Keratinocyte (primary cell): Measurements from ENCODE around the gene KLHDC7B. TPM values are rescaled to one million over a fixed set of nuclear protein-coding genes. Genes with fewer than 3 reads are reported as not detected.

ENCODE experiments used
- DNase-seq: peaks from one replicate; pipeline ENCODE4 v3.0.0-alpha.2; 2011; ENCODE audit warnings: low read depth, missing footprints, low spot score
- FAIRE-seq: peaks from 2 replicates; lab custom pipeline; 2011; peaks lifted over from hg19 to GRCh38; lab: Jason Lieb, UNC
- H2AFZ ChIP-seq: 2 replicates; pipeline ENCODE4 v1.6.0; 2012; ENCODE audit warnings: low read length, control low read depth, inconsistent platforms; ENCODE audit not compliant: control insufficient read depth
- H3K27ac ChIP-seq: 2 replicates; pipeline ENCODE4 v1.5.1; 2011; ENCODE audit warnings: low read length; ENCODE audit not compliant: control insufficient read depth, insufficient read depth
- H3K27me3 ChIP-seq: 3 replicates; pipeline ENCODE4 v1.6.0; 2011; ENCODE audit warnings: low read length; ENCODE audit not compliant: control insufficient read depth, insufficient read depth; ENCODE audit errors: extremely low read depth
- H3K36me3 ChIP-seq, 2 experiments: 2 replicates in 1 of 2; 3 replicates in 1 of 2; pipeline ENCODE4 v1.5.1; 2011; ENCODE audit warnings: low read length in 2 of 2, mild to moderate bottlenecking in 1 of 2; ENCODE audit not compliant: control insufficient read depth in 2 of 2, insufficient read depth in 2 of 2; ENCODE audit errors: extremely low read depth in 1 of 2
- H3K4me1 ChIP-seq: 3 replicates; pipeline ENCODE4 v1.5.1; 2011; ENCODE audit warnings: low read length; ENCODE audit not compliant: control insufficient read depth, insufficient read depth; ENCODE audit errors: extremely low read depth
- H3K4me2 ChIP-seq: 3 replicates; pipeline ENCODE4 v1.6.0; 2011; ENCODE audit warnings: low read depth, low read length; ENCODE audit not compliant: control insufficient read depth, insufficient read depth; ENCODE audit errors: extremely low read depth
- H3K4me3 ChIP-seq, 3 experiments: fragments of 200-600 bp in 1 of 3; sonication (generic) in 1 of 3; 2 replicates in 2 of 3; 3 replicates in 1 of 3; pipeline ENCODE4 v1.5.1; 2011 to 2016; ENCODE audit warnings: low read length in 3 of 3, mild to moderate bottlenecking in 3 of 3, control low read depth in 2 of 3, inconsistent platforms in 1 of 3, low read depth in 1 of 3, mixed read lengths in 1 of 3, mixed run types in 1 of 3, moderate library complexity in 1 of 3; ENCODE audit not compliant: control insufficient read depth in 2 of 3, insufficient read depth in 2 of 3; ENCODE audit errors: extremely low read depth in 1 of 3
- H3K79me2 ChIP-seq: 2 replicates; pipeline ENCODE4 v1.6.0; 2012; ENCODE audit warnings: low read length; ENCODE audit not compliant: control insufficient read depth, insufficient read depth
- H3K9ac ChIP-seq: 3 replicates; pipeline ENCODE4 v1.6.0; 2011; ENCODE audit warnings: low read length; ENCODE audit not compliant: control insufficient read depth, insufficient read depth; ENCODE audit errors: extremely low read depth
- H3K9me1 ChIP-seq: 3 replicates; pipeline ENCODE4 v1.6.0; 2011; ENCODE audit warnings: low read length; ENCODE audit not compliant: control insufficient read depth, insufficient read depth; ENCODE audit errors: extremely low read depth
- H3K9me3 ChIP-seq: 2 replicates; pipeline ENCODE4 v1.5.1; 2012; ENCODE audit warnings: low read depth, low read length; ENCODE audit not compliant: control insufficient read depth
- H4K20me1 ChIP-seq: 3 replicates; pipeline ENCODE4 v1.6.0; 2011; ENCODE audit warnings: low read length; ENCODE audit not compliant: control insufficient read depth, insufficient read depth; ENCODE audit errors: extremely low read depth
- CTCF ChIP-seq, 3 experiments: IDR thresholded peaks in 1 of 3; conservative IDR thresholded peaks in 1 of 3; optimal IDR thresholded peaks in 1 of 3; 2 replicates in 2 of 3; 3 replicates in 1 of 3; pipeline versions ENCODE3 to v1.5.1; 2011; ENCODE audit warnings: low read length in 3 of 3, mild to moderate bottlenecking in 3 of 3, moderate library complexity in 2 of 3, control low read depth in 1 of 3, inconsistent platforms in 1 of 3; ENCODE audit not compliant: insufficient read depth in 2 of 3; ENCODE audit errors: extremely low read depth in 1 of 3
- EZH2 ChIP-seq: IDR thresholded peaks from one replicate; pipeline ENCODE4 v1.6.1; 2012; ENCODE audit warnings: inconsistent platforms, mild to moderate bottlenecking, low read length, moderate library complexity
- dilution Hi-C: fragments of 300-500 bp; cut with MboI; formaldehyde crosslinking; loops from one replicate; pipeline ENCODE4 v1.7.0; 2020; ENCODE audit warnings: low sequenced_read_pairs; ENCODE audit not compliant: extremely low pct_ligation_motif_present
- polyA plus RNA-seq, 5 experiments: library from polyadenylated mRNA; depleted of rRNA in 3 of 5; stranded (reverse) in 3 of 5; stranded (forward) in 1 of 5; unstranded in 1 of 5; fragments of >200 nt; gene quantifications; 1 replicate in 1 of 5; 2 replicates in 3 of 5; 3 replicates in 1 of 5; pipeline versions ENCODE4 v1.2.1 to v1.2.3, GENCODE V29; 2011 to 2012; ENCODE audit warnings: missing spikeins in 2 of 5, low read depth in 1 of 5, low replicate concordance in 1 of 5

KLHDC7B gene
- polyA plus RNA-seq, 1 donor (not counting 4 experiments of a cell fraction or from before 2014, with no cell fraction given): 0.01 TPM

- no peak for DNase-seq
These were observed 22.9 kb downstream of the KLHDC7B start for GRCh38 chr22:50568626-50569025.

GRCh38 chr22:50569041-50569459 is 23.4 kb downstream of the KLHDC7B start:
- Histone ChIP-seq H3K4me2 (no peak overlapping the region), H3K9ac (no peak overlapping the region), H3K9me1 (no peaks in the 10 kb centered on the region), H3K4me1 (no peaks in the 10 kb centered on the region), H2AFZ (no peak overlapping the region), H3K36me3 (peaks cover 16 to 27% of the 10 kb centered on the region in 2 experiments), H3K27me3 (no peaks in the 10 kb centered on the region), H4K20me1 (no peaks in the 10 kb centered on the region), H3K4me3 (no peak overlapping the region), H3K27ac (no peak overlapping the region), H3K9me3 (no peaks in the 10 kb centered on the region), H3K79me2 (no peaks in the 10 kb centered on the region)
- dilution Hi-C loops: no loop called here
- FAIRE-seq: no peak
- DNase-seq: no peak
- no peak for TF ChIP-seq EZH2
- TF ChIP-seq CTCF (optimal IDR thresholded peaks at IDR 0.05 in 1 of 3, IDR thresholded peaks at IDR 0.05 in 1 of 3, conservative IDR thresholded peaks at IDR 0.05 in 1 of 3; ENCODE audit: extremely low read depth in 1 of 3, insufficient read depth in 2 of 3, low read length in 3 of 3): no peak

More at GRCh38 chr22:50568626-50569025, 22.9 kb downstream of the KLHDC7B start:
- no peak for TF ChIP-seq EZH2
- no peak for TF ChIP-seq CTCF (optimal IDR thresholded peaks at IDR 0.05 in 1 of 3, IDR thresholded peaks at IDR 0.05 in 1 of 3, conservative IDR thresholded peaks at IDR 0.05 in 1 of 3; ENCODE audit: extremely low read depth in 1 of 3, insufficient read depth in 2 of 3, low read length in 3 of 3)
- Histone ChIP-seq H2AFZ (no peak overlapping the region), H3K36me3 (peaks cover 16 to 25% of the 10 kb centered on the region in 2 experiments), H3K9me3 (no peaks in the 10 kb centered on the region), H3K4me1 (peaks cover 2% of the 10 kb centered on the region), H4K20me1 (no peaks in the 10 kb centered on the region), H3K9me1 (no peaks in the 10 kb centered on the region), H3K4me2 (no peak overlapping the region), H3K4me3 (no peak overlapping the region), H3K9ac (no peak overlapping the region), H3K27ac (no peak overlapping the region), H3K79me2 (no peaks in the 10 kb centered on the region), H3K27me3 (no peaks in the 10 kb centered on the region)
- dilution Hi-C loops: no loop called here
- no peak for FAIRE-seq
